Adrenal gland (tissue), 12 donors: Measurements from ENCODE around the gene SLC35C1. TPM values are rescaled to one million over a fixed set of nuclear protein-coding genes. Genes with fewer than 3 reads are reported as not detected.

Experiments
- polyA plus RNA-seq, 3 donors: library from polyadenylated mRNA; stranded (reverse); fragments of 200-250 nt in 2 of 3; fragments of 350-450 nt in 1 of 3; fragmentation: Illumina TruSeq in 1 of 3; extraction: RNeasy Lipid Tissue Mini Kit (QIAGEN cat#74804) in 1 of 3; gene quantifications; one replicate each; pipeline ENCODE4 v1.2.3, GENCODE V29; 2013 to 2014
- total RNA-seq, 9 donors: library from RNA; depleted of rRNA in 4 of 9; stranded (reverse); fragments of >200 nt in 4 of 9; fragments of 120-200 nt in 1 of 9; fragmentation: NEBNext Ultra II Directional in 1 of 9; extraction: Animal tissue kit (Norgen Biotek cat#: 25700) in 1 of 9; gene quantifications; one replicate each; pipeline versions ENCODE4 v1.1.0 to v1.2.4, GENCODE V29; 2013 to 2023
- donor health status: healthy with polysubstance abuse.
- donor health status: Bipolar disorder and iron deficiency.
- donor health status: DM: yes; HTN: yes; CAD: no.
- donor health status: DM: no; HTN: no; CAD: no.
- donor health status: DM: no; HTN: no; CAD: no.
- donor health status: DM: yes; HTN: yes; CAD: no.

SLC35C1 gene
- total and polyA plus RNA-seq, 12 donors = 4.4 to 17.3 (median 10.1) TPM

Other genes starting within 250 kb of the SLC35C1 start
- gene CHST1, start 139.5 kb upstream of the SLC35C1 start, total RNA-seq = 10 to 100 TPM in 1 of 9 donors, 1 to 10 TPM in 8; 1.1 to 13.5 (median 4.1) TPM
- 10 to 100 TPM in 1 of 3 donors, 1 to 10 TPM in 2; 2.5 to 12.1 (median 5.0) TPM for gene CHST1, start 139.5 kb upstream of the SLC35C1 start, polyA plus RNA-seq
- 10 to 100 TPM; 25.1 to 57.4 (median 32.9) TPM for gene CRY2, start 42.3 kb downstream of the SLC35C1 start, total RNA-seq
- gene CRY2, start 42.3 kb downstream of the SLC35C1 start, polyA plus RNA-seq = 10 to 100 TPM; 14.7 to 19.1 (median 14.9) TPM
- 10 to 100 TPM; 28.2 to 73.7 (median 33.2) TPM for gene MAPK8IP1, start 80.5 kb downstream of the SLC35C1 start, total RNA-seq
- 10 to 100 TPM; 14.5 to 39.5 (median 33.3) TPM for gene MAPK8IP1, start 80.5 kb downstream of the SLC35C1 start, polyA plus RNA-seq
- gene FREY1, start 102.1 kb downstream of the SLC35C1 start, total RNA-seq = 1 to 10 TPM in 1 of 9 donors, under 1 TPM in 4, not detected in 4; 0.35 to 1.2 (median 0.88) TPM
- gene FREY1, start 102.1 kb downstream of the SLC35C1 start, polyA plus RNA-seq = under 1 TPM in 2 of 3 donors, not detected in 1; 0.30 to 0.56 TPM
- gene PEX16, start 112.7 kb downstream of the SLC35C1 start, total RNA-seq = 10 to 100 TPM; 32.6 to 48.5 (median 39.6) TPM
- 10 to 100 TPM in 2 of 3 donors, 1 to 10 TPM in 1; 7.6 to 67.6 (median 52.8) TPM for gene PEX16, start 112.7 kb downstream of the SLC35C1 start, polyA plus RNA-seq
- 1 to 10 TPM; 1.0 to 8.7 (median 4.2) TPM for gene LARGE2, start 117.5 kb downstream of the SLC35C1 start, total RNA-seq
- gene LARGE2, start 117.5 kb downstream of the SLC35C1 start, polyA plus RNA-seq = 10 to 100 TPM in 1 of 3 donors, 1 to 10 TPM in 2; 1.1 to 13.0 (median 3.9) TPM